GM12878 (cell line): ENCODE measurements around the gene SLC25A47. TPM values are rescaled to one million over a fixed set of nuclear protein-coding genes. Genes with fewer than 3 reads are reported as not detected.

Experiments
- ATAC-seq: fragments of 200-7000 bp; cut with Tn5 transposase; 3 replicates; pipeline ENCODE4 v1.9.1; 2020; ENCODE audit warnings: mild to moderate bottlenecking, moderate library complexity
- BruUV-seq: library from RNA; stranded (reverse); fragments of 400-500 nt; replicated peaks from 2 replicates; lab custom pipeline; 2021; lab: Mats Ljungman, UMichigan
- CTCF ChIA-PET: fragments of 300-600 bp; sonication (Branson Sonifier 250); formaldehyde crosslinking; extraction: SDS; loops from one replicate; lab custom pipeline; 2021; ENCODE audit warnings: inconsistent platforms; lab: Yijun Ruan, JAX
- POLR2A ChIA-PET: fragments of 350-600 bp; formaldehyde crosslinking; extraction: SDS; loops from one replicate; lab custom pipeline; 2021; ENCODE audit warnings: inconsistent platforms; lab: Charles Lee
- RAD21 ChIA-PET: fragments of 300-600 bp; sonication (Branson Sonifier 250); formaldehyde crosslinking; loops from one replicate; lab custom pipeline; 2023; ENCODE audit warnings: antibody characterized with exemption; ENCODE audit not compliant: unreplicated experiment; lab: Charles Lee
- SMC1A ChIA-PET: fragments of 300-600 bp; sonication (Branson Sonifier 250); formaldehyde crosslinking; loops from one replicate; lab custom pipeline; 2023; ENCODE audit not compliant: unreplicated experiment, uncharacterized antibody; lab: Charles Lee
- DNase-seq: peaks from one replicate; pipeline ENCODE4 v3.0.0-alpha.2; 2011; ENCODE audit warnings: low read depth, low spot score
- FAIRE-seq: peaks from 3 replicates; lab custom pipeline; 2011; peaks lifted over from hg19 to GRCh38; lab: Jason Lieb, UNC
- H2AFZ ChIP-seq: 2 replicates; pipeline ENCODE4 v1.6.0; 2011; ENCODE audit warnings: low read depth, low read length, control low read depth; ENCODE audit not compliant: control insufficient read depth
- H3K27ac ChIP-seq: 2 replicates; pipeline ENCODE4 v1.5.1; 2011; ENCODE audit warnings: control low read depth; ENCODE audit not compliant: control insufficient read depth, insufficient read depth
- H3K27me3 ChIP-seq, 2 experiments: replicated peaks in 1 of 2; 2 replicates each; pipeline versions ENCODE4 v1.6.0 to v1.6.1; 2011; ENCODE audit warnings: low read length in 1 of 2; ENCODE audit not compliant: control insufficient read depth in 2 of 2, insufficient read depth in 2 of 2
- H3K36me3 ChIP-seq, 2 experiments: 2 replicates each; pipeline ENCODE4 v1.5.1; 2011; ENCODE audit warnings: low read length in 1 of 2; ENCODE audit not compliant: control insufficient read depth in 2 of 2, insufficient read depth in 2 of 2
- H3K4me1 ChIP-seq: 2 replicates; pipeline ENCODE4 v1.6.1; 2011; ENCODE audit warnings: mild to moderate bottlenecking, low read length, moderate library complexity, mixed read lengths; ENCODE audit not compliant: control insufficient read depth, insufficient read depth
- H3K4me2 ChIP-seq: 2 replicates; pipeline ENCODE4 v1.6.0; 2011; ENCODE audit warnings: control low read depth; ENCODE audit not compliant: control insufficient read depth, insufficient read depth
- H3K4me3 ChIP-seq: fragments of 200-600 bp; sonication (generic); 2 replicates; pipeline ENCODE4 v1.5.1; 2016
- H3K79me2 ChIP-seq: 2 replicates; pipeline ENCODE4 v1.6.0; 2011; ENCODE audit warnings: low read length; ENCODE audit not compliant: control insufficient read depth, insufficient read depth
- H3K9ac ChIP-seq: 2 replicates; pipeline ENCODE4 v1.8.0; 2011; ENCODE audit warnings: low read length, control low read depth, mixed read lengths; ENCODE audit not compliant: control insufficient read depth, insufficient read depth
- H3K9me3 ChIP-seq: replicated peaks from 3 replicates; pipeline ENCODE4 v1.5.1; 2011; ENCODE audit warnings: mild to moderate bottlenecking, low read length; ENCODE audit not compliant: control insufficient read depth, insufficient read depth
- H4K20me1 ChIP-seq: 2 replicates; pipeline ENCODE4 v1.6.0; 2011; ENCODE audit not compliant: control insufficient read depth, insufficient read depth
- ATF7 ChIP-seq: fragments of 450-650 bp; IDR thresholded peaks from 2 replicates; pipeline ENCODE4 v1.6.1; 2016; ENCODE audit warnings: low read depth, mild to moderate bottlenecking
- CBFB ChIP-seq: IDR thresholded peaks from 2 replicates; pipeline ENCODE4 v1.6.1; 2016; ENCODE audit warnings: antibody characterized with exemption, low read depth
- E2F8 ChIP-seq: fragments of 450-650 bp; IDR thresholded peaks from 2 replicates; pipeline ENCODE4 v1.6.1; 2018; ENCODE audit warnings: mild to moderate bottlenecking, low read depth, moderate library complexity; ENCODE audit not compliant: partially characterized antibody
- GATAD2B ChIP-seq: fragments of 450-650 bp; conservative IDR thresholded peaks from 2 replicates; pipeline ENCODE4 v1.6.1; 2017; ENCODE audit warnings: low read depth, mild to moderate bottlenecking, moderate library complexity
- NR2C1 ChIP-seq: fragments of 450-650 bp; IDR thresholded peaks from 2 replicates; pipeline ENCODE4 v1.6.1; 2017; ENCODE audit warnings: antibody characterized with exemption, mild to moderate bottlenecking, moderate library complexity
- RB1 ChIP-seq: fragments of 450-650 bp; formaldehyde crosslinking; IDR thresholded peaks from 2 replicates; pipeline ENCODE4 v1.6.1; 2017; ENCODE audit warnings: mild to moderate bottlenecking, borderline replicate concordance
- YBX1 ChIP-seq: fragments of 450-650 bp; IDR thresholded peaks from 2 replicates; pipeline ENCODE4 v1.6.1; 2016; ENCODE audit warnings: antibody characterized with exemption
- ZNF274 ChIP-seq: IDR thresholded peaks from one replicate; pipeline ENCODE4 v1.8.0; 2011; ENCODE audit not compliant: insufficient read length, insufficient read depth
- ZSCAN29 ChIP-seq: fragments of 450-650 bp; IDR thresholded peaks from 2 replicates; pipeline ENCODE4 v1.6.1; 2017; ENCODE audit warnings: mild to moderate bottlenecking, moderate library complexity
- WGBS: methylation state at CpG from one replicate; pipeline ENCODE4 v1.1.6; 2016; ENCODE audit warnings: low lambda C conversion rate; ENCODE audit not compliant: insufficient replicate concordance, insufficient coverage; ENCODE audit errors: missing lambda C conversion rate; 5-methylcytosine and 5-hydroxymethylcytosine counted together
- in situ Hi-C: fragments of 300-500 bp; cut with MboI; formaldehyde crosslinking; loops from 9 replicates; pipeline ENCODE4 v1.14.3; 2018; ENCODE audit warnings: mixed read lengths
- intact Hi-C: fragments of 100-400 bp; cut with micrococcal nuclease; formaldehyde crosslinking; loops from one replicate; pipeline ENCODE4 v1.14.2; 2022; ENCODE audit not compliant: unreplicated experiment
- polyA plus RNA-seq, 11 experiments: library from polyadenylated mRNA; depleted of rRNA in 4 of 11; unstranded in 6 of 11; stranded (reverse) in 5 of 11; fragments of >200 nt; fragmentation: Nextera tagmentation in 4 of 11; fragmentation: Illumina TruSeq in 1 of 11; extraction: Ambion mirVana in 4 of 11; extraction: Trizol in 1 of 11; gene quantifications; 1 replicate in 1 of 11; 2 replicates in 10 of 11; pipeline versions ENCODE4 v1.2.1 to v1.2.3, GENCODE V29; 2011 to 2016; ENCODE audit warnings: inconsistent platforms in 2 of 11, missing spikeins in 2 of 11, low read depth in 1 of 11
- total RNA-seq, 4 experiments: library from RNA; depleted of rRNA in 3 of 4; stranded (reverse); fragments of >200 nt in 3 of 4; fragmentation: Illumina TruSeq in 1 of 4; extraction: Trizol in 1 of 4; gene quantifications; 2 replicates each; pipeline versions ENCODE4 v1.2.1 to v1.2.3, GENCODE V29; 2013 to 2021

Gene SLC25A47
- total and polyA plus RNA-seq, 10 of the 15 experiments (the other 5 are each of a cell fraction or from before 2014, with no cell fraction given) = 0.14 TPM; not detected in 9

DNA sequence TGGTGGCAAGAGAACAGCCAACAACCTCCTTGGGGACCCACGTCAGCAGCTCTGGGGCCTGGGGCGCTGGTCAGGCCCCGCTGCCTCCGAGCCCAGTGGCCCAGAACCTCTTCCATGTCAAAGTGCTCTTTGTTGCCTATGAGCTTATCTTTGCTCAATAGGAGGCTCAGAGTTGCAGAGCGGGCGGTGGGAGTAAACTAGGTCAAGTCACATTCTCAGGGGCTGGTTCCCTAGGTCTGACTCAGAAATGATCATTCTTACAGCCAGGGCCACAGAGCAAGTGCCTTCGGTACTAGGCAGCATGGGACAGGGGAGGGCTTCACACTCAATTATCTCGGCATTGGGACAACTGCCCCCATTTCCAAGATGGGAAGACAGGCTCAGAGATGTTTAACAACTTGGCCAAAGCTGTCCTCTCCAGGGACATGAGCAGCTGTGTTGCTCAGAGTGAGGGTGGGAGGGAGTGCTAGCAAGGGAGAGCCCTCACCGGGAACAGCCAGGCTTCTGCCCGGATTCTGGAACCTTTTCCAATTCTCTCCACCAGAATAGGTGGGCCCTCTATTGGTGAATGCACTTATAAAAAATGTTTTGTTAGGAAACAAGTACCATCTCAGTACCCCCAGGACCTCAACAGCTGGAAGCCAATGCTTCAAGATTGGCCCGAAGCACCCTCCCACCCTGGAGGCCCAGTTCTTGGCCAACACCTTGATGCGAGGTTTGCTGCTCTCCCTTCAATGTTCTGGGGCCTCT lies 28.8 kb upstream of the SLC25A47 start (continued):
- peak; percentile 91 for TF ChIP-seq GATAD2B
- TF ChIP-seq ATF7 = no peak; the same call in 1 of the 2 replicates
- TF ChIP-seq RB1 = peak; percentile 51; the same call in 1 of the 2 replicates
- peak; percentile 57 for TF ChIP-seq NR2C1
- no peak for TF ChIP-seq ZSCAN29

- no peaks in the 10 kb centered on the region for H4K20me1 ChIP-seq
- in situ Hi-C loops = no loop called here
- ChIA-PET CTCF (interaction anchor here (1.0 to 4.4 kb wide), 7 partner anchors 9 to 85 kb away, joined by 3 to 39 read pairs (median 4); no protein-coding TSS in a partner anchor), RAD21 (interaction anchor here (1.7 kb wide), 1 partner anchor 80 kb away, joined by 5 read pairs; a partner anchor contains a TSS), SMC1A (interaction anchor here (1.5 to 2.5 kb wide), 2 partner anchors 8 to 79 kb away, joined by 4 to 11 read pairs; a partner anchor contains a TSS), POLR2A (interaction anchor here (0.7 to 1.0 kb wide), 2 partner anchors 9 to 230 kb away, joined by 3 read pairs; partner anchors contain the start of gene EVL)
- H3K27ac ChIP-seq = no peak overlapping the region
- ATAC-seq (no peak), FAIRE-seq (no peak), DNase-seq (no peak)
- intact Hi-C loops = no loop called here
- H3K36me3 ChIP-seq = no peaks in the 10 kb centered on the region
- TF ChIP-seq YBX1 = no peak
- TF ChIP-seq E2F8 = no peak
- TF ChIP-seq CBFB = no peak
- TF ChIP-seq ZNF274 = no peak
- no peak overlapping the region for H3K4me2 ChIP-seq
- no peaks in the 10 kb centered on the region for H3K9me3 ChIP-seq
- WGBS = 50% methylated on average over 2 of the region's 2 CpGs
- H2AFZ ChIP-seq = no peak overlapping the region
- BruUV-seq = no TSS peak
- H3K79me2 ChIP-seq = no peaks in the 10 kb centered on the region
- no peak overlapping the region for H3K4me3 ChIP-seq
- no peak overlapping the region for H3K9ac ChIP-seq
- no peaks in the 10 kb centered on the region for H3K27me3 ChIP-seq
- peaks cover 16% of the 10 kb centered on the region for H3K4me1 ChIP-seq
Observed at GRCh38 chr14:100294963-100295330, 28.2 kb upstream of the SLC25A47 start.
